Urinary bladder (tissue), 4 donors: ENCODE data around the gene TREH. TPM values are rescaled to one million over a fixed set of nuclear protein-coding genes. Genes with fewer than 3 reads are reported as not detected.
"Not testable (repeated sequence)": the region's sequence is repeated elsewhere in the genome, so short reads cannot be mapped to it uniquely, and the experiment has no call there.

Experiments used
- DNase-seq: peaks from one replicate; pipeline ENCODE4 v3.0.0-alpha.2; 2015; ENCODE audit errors: extremely low spot score
- H3K27ac ChIP-seq: one replicate; pipeline ENCODE4 v1.5.1; 2013; ENCODE audit warnings: low read depth, mild to moderate bottlenecking, moderate library complexity
- H3K36me3 ChIP-seq: one replicate; pipeline ENCODE4 v1.6.1; 2013; ENCODE audit warnings: mild to moderate bottlenecking, moderate library complexity; ENCODE audit not compliant: insufficient read depth
- H3K4me1 ChIP-seq: one replicate; pipeline ENCODE4 v1.6.1; 2013; ENCODE audit warnings: mild to moderate bottlenecking, moderate library complexity; ENCODE audit not compliant: insufficient read depth
- H3K4me3 ChIP-seq: one replicate; pipeline ENCODE4 v1.5.1; 2013; ENCODE audit warnings: low read depth, low read length
- WGBS: extraction: QIAGEN DNeasy Blood & Tissue Kit; methylation state at CpG from one replicate; pipeline ENCODE4 v1.1.7; 2013; 5-methylcytosine and 5-hydroxymethylcytosine counted together
- polyA plus RNA-seq: library from polyadenylated mRNA; stranded (reverse); fragments of 200-250 nt; gene quantifications from one replicate; pipeline ENCODE4 v1.2.3, GENCODE V29; 2013
- total RNA-seq: library from RNA; depleted of rRNA; stranded (reverse); fragments of >200 nt; gene quantifications from one replicate; pipeline ENCODE4 v1.2.3, GENCODE V29; 2014
- donor health status: healthy with polysubstance abuse.
- donor health status: healthy.

The TREH gene
- total and polyA plus RNA-seq, 2 donors = 1.0 TPM; not detected in 1

DNA sequence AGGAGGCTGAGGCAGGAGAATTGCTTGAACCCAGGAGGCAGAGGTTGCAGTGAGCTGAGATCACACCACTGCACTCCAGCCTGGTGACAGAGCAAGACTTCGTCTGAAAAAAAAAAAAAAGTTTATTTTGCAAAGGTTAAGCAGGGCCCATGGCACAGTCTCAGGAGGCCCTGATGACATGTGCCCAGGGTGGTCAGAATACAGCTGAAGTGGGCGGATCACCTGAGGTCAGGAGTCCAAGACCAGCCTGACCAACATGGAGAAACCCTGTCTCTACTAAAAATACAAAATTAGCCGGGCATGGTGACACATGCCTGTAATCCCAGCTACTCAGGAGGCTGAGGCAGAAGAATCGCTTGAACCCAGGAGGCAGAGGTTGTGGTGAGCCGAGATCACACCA, 35.0 kb upstream of the TREH start:
- not testable (repeated sequence) for DNase-seq, H3K4me1 ChIP-seq, H3K36me3 ChIP-seq, H3K4me3 ChIP-seq, H3K27ac ChIP-seq
- WGBS = 92% methylated on average over 5 of the region's 5 CpGs

DNA sequence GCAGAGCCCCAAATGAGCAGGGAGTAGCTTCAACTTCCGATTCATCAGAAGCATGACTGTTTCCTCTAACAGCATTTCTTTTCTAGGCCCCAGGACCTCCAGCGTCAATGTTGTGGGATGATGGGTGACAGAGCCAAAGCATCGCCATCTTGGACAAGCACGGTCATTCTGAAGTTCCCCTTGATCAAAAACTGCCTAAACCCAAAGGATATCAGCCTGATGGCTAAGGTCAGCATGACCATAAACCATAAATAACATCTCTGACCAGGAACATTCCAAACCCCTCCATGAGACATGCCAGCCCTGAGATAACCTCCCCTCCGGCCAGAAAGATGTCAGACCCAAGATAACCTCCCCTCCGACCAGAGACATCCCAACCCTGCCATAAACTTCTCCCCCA, 28.8 kb upstream of the TREH start:
- DNase-seq = no peak
- Histone ChIP-seq H3K4me1 (no peaks in the 10 kb centered on the region), H3K27ac (no peak overlapping the region), H3K36me3 (no peaks in the 10 kb centered on the region), H3K4me3 (no peak overlapping the region)
- WGBS = 88% methylated on average over 6 of the region's 6 CpGs

DNA sequence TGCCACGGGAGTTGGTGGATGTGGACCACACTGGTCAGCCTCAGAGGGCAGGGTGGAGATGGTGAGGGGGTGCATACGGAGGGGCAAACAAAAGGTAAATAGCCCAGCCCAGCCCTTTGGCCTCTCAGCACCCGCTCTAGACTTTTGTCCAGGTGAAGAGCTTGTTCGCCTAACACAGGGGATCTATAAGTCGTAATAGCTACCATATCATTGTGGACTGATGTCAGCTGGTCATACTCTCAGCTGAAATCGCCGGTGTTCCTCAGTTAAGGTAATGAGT, 27.0 kb upstream of the TREH start:
- WGBS = 92% methylated on average over 7 of the region's 7 CpGs
- no peaks in the 10 kb centered on the region for H3K4me1 ChIP-seq
- no peak overlapping the region for H3K4me3 ChIP-seq
- no peaks in the 10 kb centered on the region for H3K36me3 ChIP-seq
- DNase-seq = no peak
- H3K27ac ChIP-seq = no peak overlapping the region

DNA sequence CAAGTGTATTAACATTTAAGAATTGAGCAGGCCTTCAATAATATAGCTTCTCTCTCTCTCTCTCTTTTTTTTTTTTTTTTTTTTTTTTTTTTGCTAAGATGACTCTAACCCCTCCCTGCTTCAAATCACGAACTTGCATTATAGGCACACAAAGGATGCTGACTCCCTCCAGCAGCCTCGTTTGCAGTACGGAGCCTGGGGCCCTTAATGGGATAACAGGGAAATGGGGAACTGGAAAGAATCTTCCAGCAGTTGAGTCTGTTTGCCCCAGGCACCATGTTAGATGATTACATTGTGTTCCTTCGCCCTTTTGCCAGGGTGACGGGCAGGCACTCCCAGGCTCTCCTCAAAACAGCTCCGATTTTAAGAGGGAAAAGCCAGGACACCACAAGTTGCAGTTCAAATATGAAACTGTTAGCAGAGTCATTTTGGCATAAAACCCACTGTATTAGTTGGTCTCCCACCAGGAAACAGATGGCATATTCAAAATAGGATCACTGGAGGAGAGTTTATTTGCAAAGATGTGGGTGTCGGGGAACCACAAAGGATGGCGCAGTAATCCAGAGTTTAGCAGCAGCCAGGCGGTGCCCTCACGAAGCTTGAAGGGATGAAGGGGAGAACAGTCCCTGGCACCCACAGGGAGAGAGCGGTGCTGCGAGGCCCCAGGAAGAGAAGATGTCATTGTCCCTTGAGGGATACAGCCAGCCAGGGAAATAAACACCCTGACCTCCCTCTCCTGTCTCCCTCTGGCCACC, 26.5 kb upstream of the TREH start:
- 68% methylated on average over 12 of the region's 12 CpGs for WGBS

DNA sequence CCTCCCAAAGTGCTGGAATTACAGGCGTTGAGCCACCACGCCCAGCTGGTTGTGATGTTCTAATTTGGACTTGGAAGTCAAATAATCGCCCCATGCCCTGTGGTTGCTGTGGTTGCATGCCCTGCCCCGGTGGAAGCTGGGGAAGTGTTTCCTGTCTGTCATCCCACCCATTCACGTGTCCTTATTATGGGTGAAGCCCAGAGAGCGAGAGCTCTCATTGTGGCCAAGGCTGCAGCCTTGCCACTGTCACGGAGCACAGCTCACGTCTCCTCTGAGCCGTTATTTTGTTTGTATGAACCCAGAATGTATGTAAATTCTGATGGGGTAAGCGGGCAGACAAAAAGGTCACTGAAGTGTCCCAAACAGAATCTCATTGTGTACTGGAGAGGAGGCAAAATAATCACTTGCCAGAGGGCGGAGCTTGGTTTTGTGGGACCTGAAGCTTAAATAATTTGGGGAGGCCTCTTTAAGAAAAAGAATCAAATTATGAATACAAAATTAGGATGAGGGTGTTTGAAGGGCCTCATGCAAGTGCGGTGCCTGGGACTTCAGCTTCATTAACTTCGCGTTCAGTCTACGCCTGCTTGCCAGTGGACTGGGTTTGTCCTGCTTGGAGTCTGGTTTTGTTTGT, 25.8 kb upstream of the TREH start:
- H3K27ac ChIP-seq = no peak overlapping the region
- no peaks in the 10 kb centered on the region for H3K4me1 ChIP-seq
- no peak overlapping the region for H3K4me3 ChIP-seq
- 65% methylated on average over 15 of the region's 15 CpGs for WGBS
- H3K36me3 ChIP-seq = no peaks in the 10 kb centered on the region
- DNase-seq = no peak

More for the DNA sequence above, 26.5 kb upstream of the TREH start:
- Histone ChIP-seq H3K4me3 (no peak overlapping the region), H3K36me3 (no peaks in the 10 kb centered on the region), H3K4me1 (no peaks in the 10 kb centered on the region), H3K27ac (no peak overlapping the region)
- DNase-seq = no peak

DNA sequence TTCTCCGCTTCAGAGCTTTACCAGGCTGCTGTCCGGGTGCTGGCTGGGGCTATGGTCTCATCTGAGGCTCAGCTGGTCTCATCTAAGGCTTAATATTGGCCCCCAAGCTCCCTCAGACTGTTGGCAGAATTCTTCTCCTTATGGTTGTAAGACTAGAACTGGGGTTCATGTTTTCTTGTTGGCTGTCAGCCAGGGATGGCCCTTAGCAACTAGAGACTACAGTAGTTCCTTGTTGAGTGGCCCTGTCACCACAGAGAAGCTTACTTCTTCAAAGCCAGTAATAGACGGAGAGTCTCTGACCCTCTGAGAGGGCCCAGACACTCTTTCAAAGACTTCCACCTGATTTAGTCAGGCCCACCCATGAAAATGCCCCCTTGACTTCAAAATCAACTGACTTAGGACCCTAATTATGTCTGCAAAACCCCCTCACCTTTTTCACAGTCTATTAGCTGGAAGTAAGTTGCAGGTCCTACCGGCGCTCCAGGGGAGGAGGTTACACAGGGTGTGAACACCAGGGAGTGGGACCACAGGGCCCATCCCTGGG, 24.2 kb upstream of the TREH start:
- Histone ChIP-seq H3K4me1 (no peaks in the 10 kb centered on the region), H3K4me3 (no peak overlapping the region), H3K27ac (no peak overlapping the region), H3K36me3 (no peaks in the 10 kb centered on the region)
- no peak for DNase-seq
- 91% methylated on average over 5 of the region's 5 CpGs for WGBS

DNA sequence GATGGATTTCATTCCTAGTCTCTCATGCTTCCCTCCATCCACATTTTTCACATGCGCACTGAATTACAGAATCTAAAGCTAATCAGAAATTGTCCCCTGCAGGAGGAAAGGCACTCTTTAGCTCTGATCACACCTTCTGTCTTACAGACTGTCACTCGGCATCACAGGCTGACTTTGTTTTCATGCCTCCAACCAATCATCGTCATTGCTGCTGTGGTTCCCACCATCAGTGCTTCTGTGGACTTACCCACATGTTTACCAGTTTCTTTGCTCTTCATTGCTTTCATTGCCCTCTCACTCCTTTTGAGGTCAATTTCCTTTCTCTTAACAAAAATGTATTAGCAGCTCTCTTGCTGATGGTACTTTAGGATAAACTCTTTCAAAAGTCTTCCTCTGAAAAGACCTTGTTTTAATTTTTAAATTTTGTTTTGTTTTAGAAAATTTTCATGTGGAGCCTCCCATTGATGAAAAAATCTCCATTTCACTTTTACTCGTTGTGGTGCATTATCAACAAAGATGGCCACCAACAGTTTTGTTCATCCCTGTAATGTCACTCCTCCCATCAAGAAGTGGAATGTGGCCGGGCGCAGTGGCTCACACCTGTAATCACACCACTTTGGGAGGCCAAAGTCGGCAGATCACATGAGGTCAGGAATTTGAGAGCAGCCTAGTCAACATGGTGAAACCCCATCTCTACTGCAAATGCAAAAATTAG, 20.2 kb upstream of the TREH start:
- Histone ChIP-seq H3K4me3 (no peak overlapping the region), H3K27ac (no peak overlapping the region), H3K4me1 (no peaks in the 10 kb centered on the region), H3K36me3 (no peaks in the 10 kb centered on the region)
- DNase-seq = no peak
- 83% methylated on average over 7 of the region's 7 CpGs for WGBS

DNA sequence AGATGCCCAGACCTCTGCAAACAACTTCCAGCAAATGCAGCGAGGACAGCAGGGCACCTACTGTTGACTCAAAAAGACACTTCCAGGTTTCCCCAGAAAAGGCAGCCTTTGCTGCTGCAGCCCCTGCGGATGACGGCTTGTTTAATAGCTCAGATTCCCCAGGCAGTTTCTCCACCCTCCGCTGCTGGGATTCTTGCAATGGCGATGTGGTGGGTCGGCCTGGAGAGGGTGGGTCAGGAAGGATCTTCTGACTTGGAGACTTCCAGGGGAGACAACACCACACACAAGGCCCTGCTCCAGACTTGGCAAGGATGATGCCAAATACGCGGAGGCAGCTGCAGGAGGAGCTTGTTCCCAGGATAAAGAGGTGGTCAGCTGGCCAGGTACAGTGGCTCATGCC, 17.9 kb upstream of the TREH start:
- Histone ChIP-seq H3K36me3 (no peaks in the 10 kb centered on the region), H3K4me1 (no peaks in the 10 kb centered on the region), H3K4me3 (no peak overlapping the region), H3K27ac (no peak overlapping the region)
- DNase-seq = no peak
- WGBS = 61% methylated on average over 8 of the region's 8 CpGs

DNA sequence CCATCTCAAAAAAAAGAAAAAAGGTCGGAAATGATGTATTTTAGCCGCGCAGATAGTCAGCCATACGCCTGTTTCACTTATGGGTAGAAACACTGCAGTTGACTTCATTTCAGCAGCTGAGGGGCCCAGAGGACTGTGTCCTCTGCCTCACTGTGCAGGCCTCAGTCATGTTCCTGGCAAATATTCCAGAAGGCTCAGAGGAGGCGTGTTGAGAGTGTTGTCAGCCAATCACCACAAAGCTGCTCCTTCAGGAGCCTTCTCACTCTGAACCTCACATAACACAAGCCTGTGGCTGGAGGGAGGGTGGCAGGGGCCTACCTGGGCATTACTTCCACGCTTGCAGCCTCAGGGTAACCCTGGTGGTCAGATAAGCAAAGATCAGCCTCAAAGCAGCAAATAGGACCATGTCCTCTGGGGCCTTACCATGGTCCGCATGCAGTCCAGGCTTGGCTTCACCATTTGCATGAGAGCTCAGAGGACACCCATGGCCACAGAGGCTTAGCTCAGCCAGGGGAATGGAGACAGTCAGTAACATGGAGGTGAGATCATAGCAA, 17.3 kb upstream of the TREH start:
- whole genome bisulfite sequencing = 89% methylated on average over 7 of the region's 7 CpGs
- no peak overlapping the region for H3K4me3 ChIP-seq
- H3K36me3 ChIP-seq = no peaks in the 10 kb centered on the region
- no peaks in the 10 kb centered on the region for H3K4me1 ChIP-seq
- no peak for DNase-seq
- no peak overlapping the region for H3K27ac ChIP-seq

DNA sequence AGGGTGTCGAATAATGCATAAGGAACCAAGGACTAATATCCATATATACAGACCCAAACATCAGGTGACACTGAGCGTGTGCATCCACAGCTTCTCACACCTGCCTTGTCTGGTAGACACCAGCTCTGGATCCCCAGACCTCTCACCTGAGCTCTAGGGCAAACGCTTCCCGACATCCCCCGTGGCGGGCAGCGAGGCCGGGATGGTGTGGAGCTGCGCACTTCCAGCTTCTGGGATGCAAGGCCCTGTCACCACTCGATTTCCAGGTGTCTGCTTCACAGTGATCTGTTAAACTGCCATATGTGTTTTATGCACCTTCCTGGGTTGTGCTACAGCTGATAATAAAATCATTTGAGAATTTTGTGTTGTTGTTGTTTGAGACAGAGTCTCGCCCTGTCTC, 15.3 kb upstream of the TREH start:
- WGBS = 86% methylated on average over 11 of the region's 11 CpGs
- H3K36me3 ChIP-seq = no peaks in the 10 kb centered on the region
- no peaks in the 10 kb centered on the region for H3K4me1 ChIP-seq
- H3K27ac ChIP-seq = no peak overlapping the region
- DNase-seq = no peak
- H3K4me3 ChIP-seq = no peak overlapping the region

DNA sequence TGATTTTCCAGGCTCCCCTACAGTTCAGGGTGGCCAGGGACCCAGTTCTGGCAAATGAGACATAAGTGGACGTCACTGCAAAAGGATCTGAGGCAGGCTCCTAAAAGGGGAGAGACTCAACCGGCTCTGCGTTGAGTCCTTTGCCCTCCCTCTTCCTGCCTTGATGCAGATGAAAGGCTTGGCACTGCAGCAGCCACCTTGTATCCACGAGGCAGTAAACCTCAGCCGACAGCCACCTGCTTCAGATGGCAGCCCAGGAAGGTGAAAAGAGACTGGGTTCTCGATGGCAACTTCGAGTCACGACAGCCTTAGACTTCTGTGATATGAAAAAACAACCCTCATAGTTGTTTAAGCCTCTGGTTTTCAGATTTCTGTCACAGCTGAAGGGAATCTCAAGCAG, 14.7 kb upstream of the TREH start:
- WGBS = 88% methylated on average over 8 of the region's 8 CpGs
- H3K4me1 ChIP-seq = no peaks in the 10 kb centered on the region
- no peaks in the 10 kb centered on the region for H3K36me3 ChIP-seq
- H3K27ac ChIP-seq = no peak overlapping the region
- H3K4me3 ChIP-seq = no peak overlapping the region
- DNase-seq = no peak

DNA sequence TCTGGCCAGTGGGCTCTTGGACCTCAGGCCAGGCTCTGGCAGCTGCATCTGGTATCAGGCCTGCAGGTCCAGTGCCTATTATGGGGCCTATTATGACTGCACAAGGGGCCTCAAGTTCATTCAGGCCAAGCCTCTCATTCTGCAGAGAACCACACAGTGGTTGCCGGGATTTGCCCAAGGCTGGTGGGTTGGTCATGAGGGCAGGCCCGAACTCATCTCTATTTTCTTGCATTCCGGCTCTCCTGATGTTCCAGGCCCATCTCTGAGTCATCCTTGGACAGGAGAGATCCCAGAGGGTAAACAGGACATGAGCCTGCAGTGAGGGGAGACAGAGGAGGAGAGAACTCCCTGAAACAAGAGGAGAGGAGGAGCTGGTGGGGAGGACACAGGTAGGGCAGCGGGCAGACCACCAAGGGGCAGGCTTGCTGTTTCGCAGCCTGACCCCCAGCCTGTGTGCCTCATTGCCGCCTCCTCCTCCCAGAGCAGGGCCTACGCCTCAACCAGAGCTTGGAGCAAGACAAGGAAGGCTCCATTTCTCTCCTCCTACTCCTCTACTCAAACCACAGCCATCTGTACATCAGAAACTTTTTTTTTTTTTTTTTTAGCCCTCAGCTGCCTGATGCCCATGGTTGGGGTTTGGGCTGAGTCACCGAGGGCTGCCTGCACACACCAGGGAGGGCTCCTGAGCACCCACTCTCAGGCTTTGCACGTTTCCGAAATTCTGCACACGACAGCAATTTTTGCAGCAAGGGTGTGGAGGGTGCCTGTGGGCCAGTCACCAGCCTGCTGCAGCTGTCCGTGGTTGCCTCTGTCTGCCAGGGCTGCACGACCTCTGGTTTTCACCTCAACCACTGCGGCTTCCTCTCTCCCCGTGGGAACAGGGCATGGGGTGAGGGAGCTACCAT, 12.7 kb upstream of the TREH start:
- no peak overlapping the region for H3K4me3 ChIP-seq
- no peak for DNase-seq
- no peaks in the 10 kb centered on the region for H3K4me1 ChIP-seq
- H3K36me3 ChIP-seq = no peaks in the 10 kb centered on the region
- WGBS = 71% methylated on average over 15 of the region's 15 CpGs
- H3K27ac ChIP-seq = no peak overlapping the region
